ENCODE data around the gene ATP6V0B. TPM values are rescaled to one million over a fixed set of nuclear protein-coding genes. Genes with fewer than 3 reads are reported as not detected.

Gene ATP6V0B
- total and polyA plus RNA-seq, 2 of the 13 experiments (the other 11 are each of a cell fraction or from before 2014, with no cell fraction given) = 157 to 161 TPM

GRCh38 chr1:43974443-43975248, at the start of gene ATP6V0B (continued):
- TF ChIP-seq LBX2 (CRISPR knock-in tag; IDR thresholded peaks at IDR 0.05; ENCODE audit: borderline replicate concordance) (no peak; the same call in 1 of the 2 replicates), HCFC1 (IDR thresholded peaks at IDR 0.05; ENCODE audit: low read depth, low read length) (peak; percentile 90), ZNF546 (CRISPR knock-in tag; conservative IDR thresholded peaks at IDR 0.05) (peak; percentile 59; the same call in 1 of the 2 replicates), REXO4 (CRISPR knock-in tag; IDR thresholded peaks at IDR 0.05; ENCODE audit: borderline replicate concordance) (no peak), ATF3 (CRISPR knock-in tag; IDR thresholded peaks at IDR 0.05) (no peak), RFXAP (CRISPR knock-in tag; IDR thresholded peaks at IDR 0.05; ENCODE audit: borderline replicate concordance) (no peak), TOPORS (CRISPR knock-in tag; IDR thresholded peaks at IDR 0.05) (0 out of 2 replicates have a peak, but pooled peaks have one; percentile 68), RXRB (CRISPR knock-in tag; IDR thresholded peaks at IDR 0.05; ENCODE audit: borderline replicate concordance) (no peak; the same call in 1 of the 2 replicates), ZBTB33 (CRISPR knock-in tag; IDR thresholded peaks at IDR 0.05) (no peak), KDM2A (CRISPR knock-in tag; IDR thresholded peaks at IDR 0.05; ENCODE audit: borderline replicate concordance, low read depth) (peak; percentile 98), ZFX (CRISPR knock-in tag; IDR thresholded peaks at IDR 0.05; ENCODE audit: low read depth) (peak; percentile 91), ZFP91 (CRISPR knock-in tag; IDR thresholded peaks at IDR 0.05; ENCODE audit: borderline replicate concordance) (peak; percentile 89), ZNF274 (CRISPR knock-in tag; IDR thresholded peaks at IDR 0.05) (peak; percentile 63; the same call in 1 of the 2 replicates), KMT2A (CRISPR knock-in tag; IDR thresholded peaks at IDR 0.05) (no peak; the same call in 1 of the 2 replicates), HMG20B (CRISPR knock-in tag; conservative IDR thresholded peaks at IDR 0.05) (no peak), TRAFD1 (CRISPR knock-in tag; IDR thresholded peaks at IDR 0.05; ENCODE audit: borderline replicate concordance) (no peak), SRSF1 (optimal IDR thresholded peaks at IDR 0.05; ENCODE audit: low read depth, low read length) (peak; percentile 90), NFE2 (CRISPR knock-in tag; IDR thresholded peaks at IDR 0.05) (no peak), CCDC6 (CRISPR knock-in tag; IDR thresholded peaks at IDR 0.05) (peak; percentile 69; the same call in 1 of the 2 replicates), ASH2L (IDR thresholded peaks at IDR 0.05; ENCODE audit: insufficient read length, low read depth, low read length) (peak; percentile 34), ZNF30 (CRISPR knock-in tag; IDR thresholded peaks at IDR 0.05) (no peak; the same call in 1 of the 2 replicates), MEIS1 (CRISPR knock-in tag; IDR thresholded peaks at IDR 0.05; ENCODE audit: borderline replicate concordance) (no peak), ZNF10 (CRISPR knock-in tag; IDR thresholded peaks at IDR 0.05; ENCODE audit: borderline replicate concordance, low read depth) (no peak)

All from HepG2 (cell line).